D721Med (cell line): ENCODE results near the gene FAM180B.
"Not testable (repeated sequence)": the region's sequence is repeated elsewhere in the genome, so short reads cannot be mapped to it uniquely, and the experiment has no call there.

Experiments
- DNase-seq: peaks from one replicate; pipeline ENCODE4 v3.0.0; 2011; ENCODE audit warnings: low spot score; ENCODE audit not compliant: insufficient read length
- FAIRE-seq: peaks from 2 replicates; lab custom pipeline; 2011; peaks lifted over from hg19 to GRCh38; lab: Jason Lieb, UNC
- CTCF ChIP-seq: IDR thresholded peaks from 2 replicates; pipeline ENCODE4 v1.5.1; 2012; ENCODE audit warnings: mild to moderate bottlenecking, control low read depth; ENCODE audit not compliant: insufficient read depth; ENCODE audit errors: missing control alignments

FAM180B gene

DNA sequence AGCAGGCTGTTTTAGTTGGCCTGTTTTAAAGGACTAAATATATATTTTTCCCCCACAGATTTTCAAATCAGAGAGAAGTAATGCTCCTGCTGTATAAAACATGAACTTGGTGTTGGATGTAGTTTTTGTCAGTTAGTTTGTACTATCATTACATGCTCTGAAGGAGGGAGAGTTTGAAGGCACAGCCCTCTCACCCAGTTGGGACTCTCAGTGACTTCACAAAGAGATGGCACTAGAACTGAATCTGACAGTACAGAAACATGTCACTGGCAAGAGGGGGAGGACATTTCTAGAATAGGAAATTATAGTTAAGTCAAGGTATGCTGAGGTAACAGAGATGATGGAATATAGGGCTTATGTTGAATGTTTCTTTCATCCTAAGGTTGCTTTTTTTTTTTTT is 28.8 kb downstream of the FAM180B start:
- FAIRE-seq = no peak
- TF ChIP-seq CTCF = no peak
- DNase-seq = no peak

GRCh38 chr11:47616726-47617416 is 30.4 kb downstream of the FAM180B start:
- DNase-seq = peak; percentile 56
- FAIRE-seq = no peak
- peak; percentile 94 for TF ChIP-seq CTCF

- FAIRE-seq (no peak), DNase-seq (no peak)
- TF ChIP-seq CTCF = no peak
Observed at GRCh38 chr11:47617417-47617809, 30.9 kb downstream of the FAM180B start.

GRCh38 chr11:47620836-47621378 is 34.4 kb downstream of the FAM180B start:
- TF ChIP-seq CTCF = no peak
- FAIRE-seq = peak; percentile 77

GRCh38 chr11:47626234-47626633 is 39.8 kb downstream of the FAM180B start:
- FAIRE-seq (no peak), DNase-seq (no peak)
- TF ChIP-seq CTCF = no peak

More at GRCh38 chr11:47620836-47621378, 34.4 kb downstream of the FAM180B start:
- DNase-seq = no peak

GRCh38 chr11:47628026-47628425 is 41.5 kb downstream of the FAM180B start:
- no peak for TF ChIP-seq CTCF
- DNase-seq = no peak
- no peak for FAIRE-seq

DNA sequence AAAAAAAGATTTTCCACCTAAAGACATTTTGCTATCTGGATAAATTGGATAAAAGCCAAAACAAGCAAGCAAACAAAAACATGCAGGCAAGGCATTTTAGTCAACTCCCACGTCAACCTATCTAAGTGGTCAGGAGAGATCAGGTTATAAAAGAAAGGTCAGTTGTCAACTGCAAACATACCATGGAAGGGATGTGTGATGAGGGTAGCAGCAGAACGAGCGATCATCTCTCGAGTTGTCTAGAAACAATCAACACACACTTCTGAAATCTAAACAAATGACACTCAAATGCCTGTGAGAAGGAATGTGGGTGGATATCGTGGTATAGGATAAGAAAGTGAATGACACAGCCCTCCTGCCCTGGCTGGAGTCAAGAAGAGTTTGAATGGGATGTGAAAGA is 45.0 kb downstream of the FAM180B start:
- no peak for TF ChIP-seq CTCF
- FAIRE-seq (no peak), DNase-seq (no peak)

DNA sequence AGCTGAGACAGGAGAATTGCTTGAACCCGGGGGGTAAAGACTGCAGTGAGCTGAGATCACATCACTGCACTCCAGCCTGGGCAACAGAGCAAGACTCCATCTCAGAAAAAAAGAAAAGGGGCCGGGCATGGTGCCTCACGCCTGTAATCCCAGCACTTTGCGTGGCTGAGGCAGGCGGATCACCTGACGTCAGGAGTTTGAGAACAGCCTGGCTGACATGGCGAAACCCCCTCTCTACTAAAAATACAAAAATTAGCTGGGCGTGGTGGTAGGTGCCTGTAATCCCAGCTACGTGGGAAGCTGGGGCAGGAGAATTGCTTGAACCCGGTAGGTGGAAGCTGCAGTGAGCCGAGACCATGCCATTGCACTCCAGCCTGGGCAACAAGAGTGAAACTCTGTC is 49.9 kb downstream of the FAM180B start:
- DNase-seq, FAIRE-seq: not testable (repeated sequence)
